ENCODE data around the gene ETFA.

GRCh38 chr15:76328106-76328696 is 16.9 kb upstream of the ETFA start:
- TF ChIP-seq SP1 (CRISPR knock-in tag; IDR thresholded peaks at IDR 0.05) (no peak), TBL1XR1 (IDR thresholded peaks at IDR 0.05; ENCODE audit: low read length in 2 of 2) (no peak), HDGF (IDR thresholded peaks at IDR 0.05) (no peak), NCOA2 (IDR thresholded peaks at IDR 0.05; ENCODE audit: partially characterized antibody in 2 of 2) (no peak), ATF1 (CRISPR knock-in tag; IDR thresholded peaks at IDR 0.05) (no peak), ATF1 (tag; IDR thresholded peaks at IDR 0.05) (no peak), NFYB (IDR thresholded peaks at IDR 0.05; ENCODE audit: extremely low read depth, insufficient read length) (no peak), HNRNPH1 (optimal IDR thresholded peaks at IDR 0.05; ENCODE audit: low read depth, low read length) (no peak), USF2 (CRISPR knock-in tag; IDR thresholded peaks at IDR 0.05) (no peak), TAF1 (IDR thresholded peaks at IDR 0.05; ENCODE audit: control insufficient read depth, extremely low read depth, insufficient read depth, low read length, severe bottlenecking) (no peak)
- TF ChIP-seq, protein P1, sequence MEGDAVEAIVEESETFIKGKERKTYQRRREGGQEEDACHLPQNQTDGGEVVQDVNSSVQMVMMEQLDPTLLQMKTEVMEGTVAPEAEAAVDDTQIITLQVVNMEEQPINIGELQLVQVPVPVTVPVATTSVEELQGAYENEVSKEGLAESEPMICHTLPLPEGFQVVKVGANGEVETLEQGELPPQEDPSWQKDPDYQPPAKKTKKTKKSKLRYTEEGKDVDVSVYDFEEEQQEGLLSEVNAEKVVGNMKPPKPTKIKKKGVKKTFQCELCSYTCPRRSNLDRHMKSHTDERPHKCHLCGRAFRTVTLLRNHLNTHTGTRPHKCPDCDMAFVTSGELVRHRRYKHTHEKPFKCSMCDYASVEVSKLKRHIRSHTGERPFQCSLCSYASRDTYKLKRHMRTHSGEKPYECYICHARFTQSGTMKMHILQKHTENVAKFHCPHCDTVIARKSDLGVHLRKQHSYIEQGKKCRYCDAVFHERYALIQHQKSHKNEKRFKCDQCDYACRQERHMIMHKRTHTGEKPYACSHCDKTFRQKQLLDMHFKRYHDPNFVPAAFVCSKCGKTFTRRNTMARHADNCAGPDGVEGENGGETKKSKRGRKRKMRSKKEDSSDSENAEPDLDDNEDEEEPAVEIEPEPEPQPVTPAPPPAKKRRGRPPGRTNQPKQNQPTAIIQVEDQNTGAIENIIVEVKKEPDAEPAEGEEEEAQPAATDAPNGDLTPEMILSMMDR (IDR thresholded peaks at IDR 0.05 in 2 of 3, conservative IDR thresholded peaks at IDR 0.05 in 1 of 3; ENCODE audit: insufficient read depth in 2 of 3, low read depth in 1 of 3, low read length in 3 of 3): no peak
